Uterus (tissue), 4 donors: ENCODE data around the gene ZNF235. TPM values are rescaled to one million over a fixed set of nuclear protein-coding genes. Genes with fewer than 3 reads are reported as not detected.
A peak's percentile ranks its signal among the peaks of the same experiment; 100 is the strongest.
"Not testable (repeated sequence)": the region's sequence is repeated elsewhere in the genome, so short reads cannot be mapped to it uniquely, and the experiment has no call there.

Experiments
- DNase-seq, 2 donors: peaks; one replicate each; pipeline ENCODE4 v3.0.0-alpha.2; 2019 to 2020
- H3K27ac ChIP-seq, 2 donors: fragments of 200-600 bp; sonication (generic); 1 replicate in 1 of 2; 2 replicates in 1 of 2; pipeline ENCODE4 v1.5.1; 2016 to 2018
- H3K27me3 ChIP-seq, 2 donors: fragments of 200-600 bp; sonication (generic); one replicate each; pipeline ENCODE4 v1.5.1; 2018 to 2019; ENCODE audit warnings: control low read depth in 1 of 2
- H3K36me3 ChIP-seq, 2 donors: fragments of 200-600 bp; sonication (generic); one replicate each; pipeline ENCODE4 v1.5.1; 2019; ENCODE audit warnings: control low read depth in 1 of 2
- H3K4me1 ChIP-seq, 2 donors: fragments of 200-600 bp; sonication (generic); one replicate each; pipeline ENCODE4 v1.5.1; 2018 to 2019; ENCODE audit warnings: control low read depth in 1 of 2
- H3K4me3 ChIP-seq, 2 donors: fragments of 200-600 bp; sonication (generic); 1 replicate in 1 of 2; 2 replicates in 1 of 2; pipeline ENCODE4 v1.5.1; 2018 to 2019; ENCODE audit warnings: mild to moderate bottlenecking in 1 of 2
- H3K9me3 ChIP-seq, 2 donors: fragments of 200-600 bp; sonication (generic); one replicate each; pipeline ENCODE4 v1.5.1; 2019; ENCODE audit warnings: control low read depth in 1 of 2
- CTCF ChIP-seq, 4 experiments: fragments of 200-600 bp in 2 of 4; fragments of 450-650 bp in 2 of 4; sonication (generic) in 2 of 4; IDR thresholded peaks; one replicate each; pipeline ENCODE4 v1.5.1; 2016 to 2019; ENCODE audit warnings: antibody characterized with exemption in 4 of 4, mild to moderate bottlenecking in 2 of 4, moderate library complexity in 1 of 4
- POLR2A ChIP-seq, 2 donors: fragments of 450-650 bp; IDR thresholded peaks; one replicate each; pipeline ENCODE4 v1.6.1; 2016; ENCODE audit warnings: antibody characterized with exemption in 2 of 2, mild to moderate bottlenecking in 1 of 2, moderate library complexity in 1 of 2
- intact Hi-C: fragments of 100-400 bp; cut with DNase I; formaldehyde crosslinking; loops from one replicate; pipeline ENCODE4 v1.15.1; 2023; ENCODE audit warnings: low total_unique reads
- total RNA-seq, 4 donors: library from RNA; depleted of rRNA in 3 of 4; stranded (reverse); fragments of >200 nt in 3 of 4; gene quantifications; one replicate each; pipeline versions ENCODE4 v1.1.0 to v1.2.4, GENCODE V29; 2014 to 2023
- donor health status: DM: yes; HTN: yes; CAD: no.

Gene ZNF235
- 10 to 100 TPM in 1 of 4 donors, 1 to 10 TPM in 3; 4.1 to 17.4 (median 9.0) TPM for total RNA-seq

- Histone ChIP-seq H3K36me3 (no peaks in the 10 kb centered on the region), H3K9me3 (no peaks in the 10 kb centered on the region), H3K4me3 (peak within 1 kb of the TSS; percentile 58 to 66), H3K27me3 (no peaks in the 10 kb centered on the region), H3K27ac (peak within 1 kb of the TSS; percentile 75 to 78), H3K4me1 (no peaks in the 10 kb centered on the region)
- intact Hi-C loops, result no loop called here
- peak; percentile 89 to 91 for DNase-seq
- no peak for TF ChIP-seq POLR2A (IDR thresholded peaks at IDR 0.05)
- no peak for TF ChIP-seq CTCF (IDR thresholded peaks at IDR 0.05)
Observed at GRCh38 chr19:44304659-44305193, at the start of gene ZNF235. Gene ZNF235 (minus strand): TSS chr19:44305025. CDS start chr19:44303404, 1,621 bp downstream.

DNA sequence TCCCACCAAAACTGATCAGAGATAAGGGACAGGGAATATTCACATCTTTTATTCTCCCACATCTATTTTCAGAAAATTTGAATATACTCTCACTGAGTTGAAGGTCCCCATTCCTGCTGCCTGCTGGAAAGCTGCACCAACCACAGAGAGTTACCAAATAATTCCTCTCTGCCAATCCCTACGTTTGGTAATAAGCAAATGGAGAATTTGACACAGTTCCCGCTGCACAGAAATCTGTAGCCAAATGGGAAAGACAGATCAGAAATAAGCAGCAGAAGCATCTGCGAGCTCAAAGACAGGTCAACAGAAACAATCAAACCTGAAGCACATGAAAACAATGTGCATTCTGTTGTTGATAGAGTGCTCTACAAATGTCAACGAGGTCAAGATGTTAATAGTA lies 41.7 kb upstream of the ZNF235 start:
- TF ChIP-seq CTCF (IDR thresholded peaks at IDR 0.05), result no peak
- Histone ChIP-seq H3K27me3 (no peaks in the 10 kb centered on the region), H3K4me3 (no peak overlapping the region), H3K36me3 (no peaks in the 10 kb centered on the region), H3K4me1 (no peaks in the 10 kb centered on the region), H3K27ac (no peak overlapping the region), H3K9me3 (peaks cover 0 to 49% of the 10 kb centered on the region in 2 donors)
- DNase-seq, result no peak
- intact Hi-C loops, result no loop called here

DNA sequence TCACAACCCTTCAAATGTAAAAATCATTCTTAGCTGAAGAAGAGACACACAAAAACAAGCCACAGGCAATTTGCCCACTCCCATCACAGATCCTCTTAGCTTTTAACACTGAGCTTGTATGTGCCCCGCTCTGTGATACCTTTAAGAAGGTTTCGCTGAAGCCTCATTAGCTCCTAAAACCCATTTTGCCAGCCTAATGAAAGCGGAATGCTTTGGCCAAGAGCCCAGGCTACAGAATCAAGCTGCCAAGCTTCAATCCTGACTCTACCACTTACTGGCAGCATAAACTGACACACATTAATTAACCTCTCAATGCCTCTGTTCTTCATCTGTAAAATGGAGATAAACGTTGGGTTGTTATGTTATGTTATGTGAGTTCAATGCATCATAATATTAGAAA lies 41.1 kb upstream of the ZNF235 start:
- H3K4me3 ChIP-seq, result no peak overlapping the region
- H3K4me1 ChIP-seq, result no peaks in the 10 kb centered on the region
- TF ChIP-seq POLR2A (IDR thresholded peaks at IDR 0.05) (no peak), CTCF (IDR thresholded peaks at IDR 0.05) (no peak)
- H3K9me3 ChIP-seq, result peaks cover 0 to 52% of the 10 kb centered on the region in 2 donors
- no peaks in the 10 kb centered on the region for H3K27me3 ChIP-seq
- no peaks in the 10 kb centered on the region for H3K36me3 ChIP-seq
- intact Hi-C loops, result no loop called here
- no peak overlapping the region for H3K27ac ChIP-seq
- DNase-seq, result no peak

- Histone ChIP-seq H3K27me3 (no peaks in the 10 kb centered on the region), H3K36me3 (no peaks in the 10 kb centered on the region), H3K4me1 (no peaks in the 10 kb centered on the region), H3K9me3 (peaks cover 0 to 46% of the 10 kb centered on the region in 2 donors), H3K27ac (no peak overlapping the region), H3K4me3 (no peak overlapping the region)
- intact Hi-C loops, result no loop called here
- TF ChIP-seq CTCF (IDR thresholded peaks at IDR 0.05) (no peak), POLR2A (IDR thresholded peaks at IDR 0.05) (no peak)
- DNase-seq, result no peak
Observed at GRCh38 chr19:44344255-44344654, 39.4 kb upstream of the ZNF235 start.

GRCh38 chr19:44341794-44342193 lies 37.0 kb upstream of the ZNF235 start:
- H3K4me3 ChIP-seq, result no peak overlapping the region
- intact Hi-C loops, result no loop called here
- H3K27ac ChIP-seq, result no peak overlapping the region
- H3K36me3 ChIP-seq, result no peaks in the 10 kb centered on the region
- H3K27me3 ChIP-seq, result no peaks in the 10 kb centered on the region
- TF ChIP-seq POLR2A (IDR thresholded peaks at IDR 0.05) (no peak), CTCF (IDR thresholded peaks at IDR 0.05) (no peak)
- H3K4me1 ChIP-seq, result no peaks in the 10 kb centered on the region
- DNase-seq, result no peak
- peaks cover 0 to 37% of the 10 kb centered on the region in 2 donors for H3K9me3 ChIP-seq

DNA sequence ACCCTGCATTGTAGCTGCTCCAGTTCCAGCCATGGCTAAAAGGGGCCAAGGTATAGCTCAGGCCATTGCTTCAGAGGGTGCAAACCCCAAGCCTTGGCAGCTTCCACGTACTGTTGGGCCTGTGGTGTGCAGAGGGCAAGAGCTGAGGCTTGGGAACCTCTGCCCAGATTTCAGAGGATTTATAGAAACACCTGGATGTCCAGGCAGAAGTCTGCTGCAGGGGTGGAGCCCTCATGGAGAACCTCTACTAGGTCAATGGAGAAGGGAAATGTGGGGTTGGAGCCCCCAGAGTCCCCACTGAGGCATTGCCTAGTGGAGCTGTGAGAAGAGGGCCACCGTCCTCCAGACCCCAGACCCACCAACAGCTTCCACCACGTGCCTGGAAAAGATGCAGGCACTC lies 29.8 kb upstream of the ZNF235 start:
- H3K36me3 ChIP-seq, H3K27me3 ChIP-seq, intact Hi-C loops, H3K27ac ChIP-seq, H3K4me1 ChIP-seq, DNase-seq, H3K4me3 ChIP-seq: not testable (repeated sequence)
- H3K9me3 ChIP-seq, result peaks cover 0 to 24% of the 10 kb centered on the region in 2 donors
